GM23338 (cell line): ENCODE results near the gene CREB3L2.

Experiments used
- CREB1 ChIP-seq: fragments of 250-450 bp; sonication (Bioruptor Pico); IDR thresholded peaks from 2 replicates; pipeline ENCODE4 v1.5.0; 2020; ENCODE audit warnings: low read depth, mild to moderate bottlenecking, moderate library complexity
- CTCF ChIP-seq, 2 experiments: fragments of 200-600 bp in 1 of 2; sonication (generic) in 1 of 2; conservative IDR thresholded peaks; 2 replicates each; pipeline versions ENCODE4 v1.5.1 to v1.6.1; 2016 to 2017; ENCODE audit warnings: antibody characterized with exemption in 2 of 2, low read depth in 2 of 2, mild to moderate bottlenecking in 2 of 2, moderate library complexity in 1 of 2
- EZH2 ChIP-seq: fragments of 200-600 bp; sonication (generic); IDR thresholded peaks from one replicate; pipeline ENCODE4 v1.8.0; 2017; ENCODE audit warnings: antibody characterized with exemption, mild to moderate bottlenecking, low read depth; ENCODE audit not compliant: unreplicated experiment
- EZH2phosphoT487 ChIP-seq: fragments of 200-600 bp; sonication (generic); IDR thresholded peaks from one replicate; pipeline ENCODE4 v1.8.1; 2018; ENCODE audit warnings: antibody characterized with exemption; ENCODE audit not compliant: unreplicated experiment
- JUNB ChIP-seq: IDR thresholded peaks from one replicate; pipeline ENCODE4 v1.6.1; 2016; ENCODE audit warnings: antibody characterized with exemption; ENCODE audit not compliant: unreplicated experiment
- POLR2AphosphoS5 ChIP-seq: IDR thresholded peaks from 2 replicates; pipeline ENCODE4 v1.6.1; 2016; ENCODE audit warnings: antibody characterized with exemption, low read depth
- ZNF114 ChIP-seq: fragments of 250-450 bp; sonication (Bioruptor Pico); IDR thresholded peaks from 2 replicates; pipeline ENCODE4 v1.5.0; 2020; ENCODE audit warnings: mild to moderate bottlenecking, moderate library complexity

- no peak for TF ChIP-seq POLR2AphosphoS5
- TF ChIP-seq CTCF (conservative IDR thresholded peaks at IDR 0.05; ENCODE audit: low read depth in 2 of 2): no peak
- TF ChIP-seq EZH2phosphoT487: no peak
- no peak for TF ChIP-seq EZH2
- TF ChIP-seq CREB1 (CRISPR knock-in tag): no peak
- no peak for TF ChIP-seq JUNB
- no peak for TF ChIP-seq ZNF114 (CRISPR knock-in tag)
These were observed 38.9 kb downstream of the CREB3L2 start for GRCh38 chr7:137962875-137963507.
